Measurements from ENCODE around the gene FAM131A. TPM values are rescaled to one million over a fixed set of nuclear protein-coding genes. Genes with fewer than 3 reads are reported as not detected.

Gene FAM131A, protein sequence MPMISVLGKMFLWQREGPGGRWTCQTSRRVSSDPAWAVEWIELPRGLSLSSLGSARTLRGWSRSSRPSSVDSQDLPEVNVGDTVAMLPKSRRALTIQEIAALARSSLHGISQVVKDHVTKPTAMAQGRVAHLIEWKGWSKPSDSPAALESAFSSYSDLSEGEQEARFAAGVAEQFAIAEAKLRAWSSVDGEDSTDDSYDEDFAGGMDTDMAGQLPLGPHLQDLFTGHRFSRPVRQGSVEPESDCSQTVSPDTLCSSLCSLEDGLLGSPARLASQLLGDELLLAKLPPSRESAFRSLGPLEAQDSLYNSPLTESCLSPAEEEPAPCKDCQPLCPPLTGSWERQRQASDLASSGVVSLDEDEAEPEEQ
- 11.7 and 14.0 TPM in 2 replicates for total RNA-seq
- 7.2 TPM for total RNA-seq (2013)
- polyA plus RNA-seq: 11.8 and 13.4 TPM in 2 replicates
- 7.6 and 14.3 TPM in 2 replicates for polyA minus RNA-seq

DNA sequence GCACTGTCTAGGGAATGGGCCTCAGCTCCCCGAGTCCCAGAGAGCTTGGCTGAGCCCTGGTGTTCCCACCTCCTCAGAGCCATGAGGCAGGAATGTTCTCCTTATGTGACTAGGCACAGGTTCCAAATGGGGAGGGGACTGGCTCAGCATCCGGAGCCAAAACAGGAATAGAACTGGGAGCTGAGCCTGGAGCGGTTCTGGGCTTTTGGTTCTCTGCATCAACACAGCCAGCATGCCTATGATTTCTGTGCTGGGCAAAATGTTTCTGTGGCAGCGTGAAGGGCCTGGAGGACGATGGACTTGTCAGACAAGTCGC lies at the start of gene FAM131A:
TSS of gene FAM131A (plus strand) at position 202 of the 316 bp plus-strand sequence. CDS start at position 233, 31 bp downstream.
- 100% methylated on average over 6 of the region's 6 CpGs for whole genome bisulfite sequencing (ENCODE audit: insufficient coverage)
- peak within 1 kb of the TSS; percentile 82 for H3K4me2 ChIP-seq (replicated peaks; ENCODE audit: low read depth, low read length, poor library complexity, severe bottlenecking)
- no peaks in the 10 kb centered on the region for H3K9me3 ChIP-seq (ENCODE audit: control extremely low read depth in 1 of 3, control insufficient read depth in 2 of 3, insufficient read depth in 1 of 3, low read length in 2 of 3)
- ChIA-PET POLR2A (no interaction called here), CTCF (interaction anchor here (1.2 to 1.8 kb wide), 2 partner anchors 17 to 176 kb away, joined by 3 to 5 read pairs; no protein-coding TSS in a partner anchor)
- no peaks in the 10 kb centered on the region for H4K20me1 ChIP-seq (ENCODE audit: control insufficient read depth, insufficient read depth, low read length, poor library complexity, severe bottlenecking)
- H3K36me3 ChIP-seq (replicated peaks in 1 of 2; ENCODE audit: control extremely low read depth in 1 of 2, control insufficient read depth in 1 of 2, extremely low read depth in 1 of 2, insufficient read depth in 2 of 2, low read length in 1 of 2): peaks cover 0 to 25% of the 10 kb centered on the region in 2 experiments
- H3K9ac ChIP-seq (ENCODE audit: low read length): peak within 1 kb of the TSS; percentile 86
- no peak for TF ChIP-seq EZH2 (IDR thresholded peaks at IDR 0.05; ENCODE audit: borderline replicate concordance, insufficient read depth, low read depth, low read length, poor library complexity, severe bottlenecking)
- TF ChIP-seq, protein P1, sequence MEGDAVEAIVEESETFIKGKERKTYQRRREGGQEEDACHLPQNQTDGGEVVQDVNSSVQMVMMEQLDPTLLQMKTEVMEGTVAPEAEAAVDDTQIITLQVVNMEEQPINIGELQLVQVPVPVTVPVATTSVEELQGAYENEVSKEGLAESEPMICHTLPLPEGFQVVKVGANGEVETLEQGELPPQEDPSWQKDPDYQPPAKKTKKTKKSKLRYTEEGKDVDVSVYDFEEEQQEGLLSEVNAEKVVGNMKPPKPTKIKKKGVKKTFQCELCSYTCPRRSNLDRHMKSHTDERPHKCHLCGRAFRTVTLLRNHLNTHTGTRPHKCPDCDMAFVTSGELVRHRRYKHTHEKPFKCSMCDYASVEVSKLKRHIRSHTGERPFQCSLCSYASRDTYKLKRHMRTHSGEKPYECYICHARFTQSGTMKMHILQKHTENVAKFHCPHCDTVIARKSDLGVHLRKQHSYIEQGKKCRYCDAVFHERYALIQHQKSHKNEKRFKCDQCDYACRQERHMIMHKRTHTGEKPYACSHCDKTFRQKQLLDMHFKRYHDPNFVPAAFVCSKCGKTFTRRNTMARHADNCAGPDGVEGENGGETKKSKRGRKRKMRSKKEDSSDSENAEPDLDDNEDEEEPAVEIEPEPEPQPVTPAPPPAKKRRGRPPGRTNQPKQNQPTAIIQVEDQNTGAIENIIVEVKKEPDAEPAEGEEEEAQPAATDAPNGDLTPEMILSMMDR (IDR thresholded peaks at IDR 0.05): no peak
- Mint-ChIP-seq H3K9me3 (ENCODE audit: insufficient read depth) (no peaks in the 10 kb centered on the region), H3K4me3 (peak within 1 kb of the TSS; percentile 94), H3K27me3 (no peaks in the 10 kb centered on the region), H3K27ac (peak within 1 kb of the TSS; percentile 82), H3K4me1 (peaks cover 30% of the 10 kb centered on the region)
- peak within 1 kb of the TSS; percentile 85 for H2AFZ ChIP-seq (ENCODE audit: insufficient read depth, low read depth, low read length, poor library complexity, severe bottlenecking)
- peaks cover 0 to 3% (median 0%) of the 10 kb centered on the region in 4 experiments for H3K27me3 ChIP-seq (replicated peaks in 1 of 4; ENCODE audit: control extremely low read depth in 1 of 4, control insufficient read depth in 3 of 4, insufficient read depth in 4 of 4, low read length in 3 of 4)
- H3K27ac ChIP-seq (ENCODE audit: low read length in 2 of 2): no peak within 1 kb of the TSS
- peak within 1 kb of the TSS; percentile 51 to 83 (median 73) for H3K4me3 ChIP-seq (ENCODE audit: control extremely low read depth in 1 of 5, extremely low read depth in 1 of 5, insufficient read depth in 1 of 5, low read depth in 2 of 5, low read length in 4 of 5)
- ATAC-seq (ENCODE audit: low read depth): no peak
- no peak for DNase-seq
- H3K4me1 ChIP-seq (ENCODE audit: control insufficient read depth in 2 of 2, insufficient read depth in 2 of 2, low read length in 2 of 2): peaks cover 14 to 25% of the 10 kb centered on the region in 2 donors
- intact Hi-C loops (cut with micrococcal nuclease): no loop called here
- H3K79me2 ChIP-seq (ENCODE audit: control insufficient read depth, insufficient read depth, low read length): peaks cover 19% of the 10 kb centered on the region

DNA sequence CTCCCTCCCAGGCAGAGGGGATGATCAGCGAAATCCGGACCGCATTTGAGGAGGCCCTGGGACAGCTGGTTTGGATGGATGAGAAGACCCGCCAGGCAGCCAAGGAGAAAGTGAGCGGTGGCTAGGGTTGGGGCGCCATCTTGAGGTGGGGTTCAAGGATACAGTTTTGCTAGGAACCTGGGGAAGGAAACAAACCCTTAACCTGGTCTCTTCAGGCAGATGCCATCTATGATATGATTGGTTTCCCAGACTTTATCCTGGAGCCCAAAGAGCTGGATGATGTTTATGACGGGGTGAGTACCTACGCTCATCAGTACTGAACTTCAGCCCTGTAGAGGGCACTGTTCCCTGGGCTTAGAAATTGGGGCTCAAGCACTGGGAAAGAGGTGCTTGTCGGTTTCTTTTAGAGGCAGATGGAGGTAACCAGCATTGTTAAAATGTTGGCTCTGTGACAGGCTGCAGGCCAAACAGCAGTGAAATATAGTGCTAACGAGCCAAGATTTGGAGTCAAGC lies 47.9 kb upstream of the FAM131A start:
- peaks cover 0 to 15% (median 4%) of the 10 kb centered on the region in 4 experiments for H3K27me3 ChIP-seq (replicated peaks in 1 of 4; ENCODE audit: control extremely low read depth in 1 of 4, control insufficient read depth in 3 of 4, insufficient read depth in 4 of 4, low read length in 3 of 4)
- H3K4me3 ChIP-seq (ENCODE audit: control extremely low read depth in 1 of 5, extremely low read depth in 1 of 5, insufficient read depth in 1 of 5, low read depth in 2 of 5, low read length in 4 of 5): no peak overlapping the region
- H3K9me3 ChIP-seq (ENCODE audit: control extremely low read depth in 1 of 3, control insufficient read depth in 2 of 3, insufficient read depth in 1 of 3, low read length in 2 of 3): no peaks in the 10 kb centered on the region
- H3K4me2 ChIP-seq (replicated peaks; ENCODE audit: low read depth, low read length, poor library complexity, severe bottlenecking): no peak overlapping the region
- no peaks in the 10 kb centered on the region for H3K79me2 ChIP-seq (ENCODE audit: control insufficient read depth, insufficient read depth, low read length)
- peak; percentile 56 for DNase-seq
- CTCF ChIA-PET: interaction anchor here (0.6 to 1.6 kb wide), 7 partner anchors 61 to 394 kb away, joined by 3 to 8 read pairs (median 3); no protein-coding TSS in a partner anchor
- no peaks in the 10 kb centered on the region for H3K4me1 ChIP-seq (ENCODE audit: control insufficient read depth in 2 of 2, insufficient read depth in 2 of 2, low read length in 2 of 2)
- H3K36me3 ChIP-seq (replicated peaks in 1 of 2; ENCODE audit: control extremely low read depth in 1 of 2, control insufficient read depth in 1 of 2, extremely low read depth in 1 of 2, insufficient read depth in 2 of 2, low read length in 1 of 2): no peaks in the 10 kb centered on the region
- H3K4me3 Mint-ChIP-seq: no peak overlapping the region
- peak; percentile 49 for ATAC-seq (ENCODE audit: low read depth)
- POLR2A ChIA-PET: no interaction called here
- H2AFZ ChIP-seq (ENCODE audit: insufficient read depth, low read depth, low read length, poor library complexity, severe bottlenecking): peak overlapping the region; percentile 13
- peaks cover 23% of the 10 kb centered on the region for H3K27me3 Mint-ChIP-seq
- intact Hi-C loops (cut with micrococcal nuclease): loop anchor here (1.0 kb wide), 2 partner anchors 62 to 394 kb away; no protein-coding TSS in a partner anchor
- TF ChIP-seq EZH2 (IDR thresholded peaks at IDR 0.05; ENCODE audit: borderline replicate concordance, insufficient read depth, low read depth, low read length, poor library complexity, severe bottlenecking): no peak
- TF ChIP-seq, protein P1 (IDR thresholded peaks at IDR 0.05): peak; percentile 66
- WGBS (ENCODE audit: insufficient coverage): 16% methylated on average over 6 of the region's 10 CpGs
- H3K27ac Mint-ChIP-seq: no peak overlapping the region
- no peaks in the 10 kb centered on the region for H3K4me1 Mint-ChIP-seq
- no peak overlapping the region for H3K9ac ChIP-seq (ENCODE audit: low read length)
- H3K9me3 Mint-ChIP-seq (ENCODE audit: insufficient read depth): no peaks in the 10 kb centered on the region
- no peak overlapping the region for H3K27ac ChIP-seq (ENCODE audit: low read length in 2 of 2)
- no peaks in the 10 kb centered on the region for H4K20me1 ChIP-seq (ENCODE audit: control insufficient read depth, insufficient read depth, low read length, poor library complexity, severe bottlenecking)
